ENCODE results near the gene HOXA3. TPM values are rescaled to one million over a fixed set of nuclear protein-coding genes. Genes with fewer than 3 reads are reported as not detected.

HOXA3 gene
- total RNA-seq, 1 experiment from 2014 or later, result 9.2 TPM

DNA sequence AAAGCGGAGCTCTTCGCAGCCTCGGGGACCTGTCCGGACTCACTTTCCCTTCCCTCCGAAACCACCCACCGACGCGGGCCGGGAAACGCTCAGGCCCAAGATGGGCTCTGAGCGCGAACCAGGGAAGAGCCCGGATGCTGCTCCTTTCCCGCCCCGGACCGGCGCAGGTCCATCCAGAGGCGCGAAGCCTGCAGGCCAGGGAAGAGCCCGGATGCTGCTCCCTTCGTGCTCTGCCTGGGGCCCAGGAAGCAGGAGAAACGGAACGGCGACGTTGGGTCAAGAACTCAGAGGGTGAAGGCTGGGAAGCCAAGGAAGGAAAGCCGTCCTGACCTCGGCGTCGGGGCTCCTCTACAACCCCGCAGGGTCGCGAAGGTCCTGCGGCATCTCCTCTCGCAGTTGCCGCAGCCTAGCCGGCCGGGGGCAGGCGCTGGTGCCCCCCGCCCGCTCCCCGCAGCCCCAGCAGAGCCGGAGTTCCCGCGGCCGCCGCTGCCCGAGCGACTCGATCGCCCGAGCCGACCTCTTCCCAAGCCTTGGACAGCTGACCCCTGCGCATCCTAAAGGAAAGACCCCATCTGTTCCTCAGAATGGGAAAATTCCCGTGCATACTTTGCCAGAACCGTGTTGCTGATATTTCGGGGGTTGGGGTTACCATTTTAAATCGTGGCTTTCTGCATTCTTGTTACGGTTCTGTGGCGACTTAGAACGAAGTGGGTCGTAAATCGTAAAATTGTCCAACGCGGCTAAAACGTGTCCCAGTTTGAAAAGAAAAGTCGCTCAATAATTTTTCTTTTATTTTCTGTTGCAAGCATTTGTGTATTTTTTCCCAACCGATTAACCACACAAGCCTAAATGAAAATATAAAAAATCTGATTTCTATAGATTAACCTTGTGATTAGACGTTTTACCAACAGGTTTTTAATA lies 64.1 kb downstream of the HOXA3 start:
- Histone ChIP-seq H3K36me3 (ENCODE audit: control insufficient read depth in 1 of 2, insufficient read depth in 2 of 2, low read length in 2 of 2) (no peaks in the 10 kb centered on the region), H3K9me3 (ENCODE audit: control insufficient read depth in 1 of 2, insufficient read depth in 1 of 2, low read depth in 1 of 2, low read length in 2 of 2) (no peaks in the 10 kb centered on the region), H3K4me2 (ENCODE audit: low read length) (no peak overlapping the region), H4K20me1 (ENCODE audit: insufficient read depth) (no peaks in the 10 kb centered on the region), H3K4me3 (replicated peaks in 1 of 2; ENCODE audit: low read depth in 1 of 2, low read length in 2 of 2) (no peak overlapping the region), H3K4me1 (ENCODE audit: control insufficient read depth in 1 of 2, insufficient read depth in 2 of 2, low read length in 2 of 2) (no peaks in the 10 kb centered on the region), H3K79me2 (ENCODE audit: insufficient read depth, low read length) (no peaks in the 10 kb centered on the region), H3K9ac (ENCODE audit: low read length) (no peak overlapping the region), H3K9me2 (ENCODE audit: insufficient read depth) (no peaks in the 10 kb centered on the region), H2AFZ (ENCODE audit: low read depth, low read length, poor library complexity, severe bottlenecking) (no peak overlapping the region), H3K27ac (ENCODE audit: low read depth, low read length) (no peak overlapping the region), H3K27me3 (ENCODE audit: insufficient read depth, low read length) (no peaks in the 10 kb centered on the region)
- intact Hi-C loops (cut with micrococcal nuclease), result no loop called here
- POLR2A ChIA-PET, result no interaction called here
- CTCF ChIA-PET, result no interaction called here
- DNase-seq (ENCODE audit: low read depth, low spot score), result no peak
- TF ChIP-seq SIN3A (IDR thresholded peaks at IDR 0.05; ENCODE audit: low read depth) (no peak), EZH2phosphoT487 (IDR thresholded peaks at IDR 0.05; ENCODE audit: borderline replicate concordance) (no peak), TCF7L2 (IDR thresholded peaks at IDR 0.05; ENCODE audit: borderline replicate concordance, extremely low read depth, insufficient read depth, insufficient read length) (no peak), POLR2AphosphoS5 (IDR thresholded peaks at IDR 0.05; ENCODE audit: low read depth, low read length) (no peak), EZH2 (IDR thresholded peaks at IDR 0.05) (no peak), POLR2A (IDR thresholded peaks at IDR 0.05; ENCODE audit: borderline replicate concordance, extremely low read depth, insufficient read depth, insufficient read length) (no peak), ELF1 (IDR thresholded peaks at IDR 0.05; ENCODE audit: borderline replicate concordance, low read depth) (no peak)
- RAD21 ChIA-PET (ENCODE audit: low non-redundant PET in 1 of 2, low total read pairs in 2 of 2, uncharacterized antibody in 2 of 2, unreplicated experiment in 2 of 2), result no interaction called here
- no peak for ATAC-seq
- no TSS peak for BruUV-seq (replicated peaks)

DNA sequence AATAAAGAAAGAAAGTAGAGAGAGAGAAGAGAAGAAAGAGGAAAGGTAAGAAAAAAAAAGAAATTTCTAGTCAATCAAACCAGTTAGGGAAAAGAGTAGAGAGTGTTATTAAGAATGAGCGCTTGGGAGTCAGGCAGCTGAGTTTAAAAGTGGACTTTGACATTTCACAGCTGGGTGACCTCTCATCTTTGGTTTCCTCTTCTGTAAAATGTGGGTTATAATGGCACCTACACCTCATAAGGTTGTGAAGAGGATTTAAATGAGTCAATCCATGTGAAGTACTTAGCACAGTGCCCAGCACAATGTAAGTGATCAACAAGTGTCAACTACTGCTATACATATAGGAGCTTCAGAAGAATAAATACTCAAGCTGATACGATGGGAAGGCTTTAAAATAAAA lies 68.7 kb downstream of the HOXA3 start:
- Histone ChIP-seq H3K79me2 (ENCODE audit: insufficient read depth, low read length) (no peaks in the 10 kb centered on the region), H3K4me2 (ENCODE audit: low read length) (no peak overlapping the region), H3K9me2 (ENCODE audit: insufficient read depth) (no peaks in the 10 kb centered on the region), H3K9ac (ENCODE audit: low read length) (no peak overlapping the region), H3K27me3 (ENCODE audit: insufficient read depth, low read length) (no peaks in the 10 kb centered on the region), H3K36me3 (ENCODE audit: control insufficient read depth in 1 of 2, insufficient read depth in 2 of 2, low read length in 2 of 2) (no peaks in the 10 kb centered on the region), H4K20me1 (ENCODE audit: insufficient read depth) (no peaks in the 10 kb centered on the region), H2AFZ (ENCODE audit: low read depth, low read length, poor library complexity, severe bottlenecking) (no peak overlapping the region), H3K4me1 (ENCODE audit: control insufficient read depth in 1 of 2, insufficient read depth in 2 of 2, low read length in 2 of 2) (peaks cover 0 to 36% of the 10 kb centered on the region in 2 experiments; a peak in 2 of 4 replicates), H3K9me3 (ENCODE audit: control insufficient read depth in 1 of 2, insufficient read depth in 1 of 2, low read depth in 1 of 2, low read length in 2 of 2) (no peaks in the 10 kb centered on the region), H3K27ac (ENCODE audit: low read depth, low read length) (no peak overlapping the region), H3K4me3 (replicated peaks in 1 of 2; ENCODE audit: low read depth in 1 of 2, low read length in 2 of 2) (no peak overlapping the region)
- ATAC-seq, result no peak
- no peak for DNase-seq (ENCODE audit: low read depth, low spot score)
- no TSS peak for BruUV-seq (replicated peaks)
- intact Hi-C loops (cut with micrococcal nuclease), result no loop called here
- RAD21 ChIA-PET (ENCODE audit: low non-redundant PET in 1 of 2, low total read pairs in 2 of 2, uncharacterized antibody in 2 of 2, unreplicated experiment in 2 of 2), result no interaction called here
- POLR2A ChIA-PET, result interaction anchor here (1.0 to 1.2 kb wide), 2 partner anchors 11 to 13 kb away, joined by 3 to 5 read pairs; no protein-coding TSS in a partner anchor
- CTCF ChIA-PET, result no interaction called here
- TF ChIP-seq, protein P1, sequence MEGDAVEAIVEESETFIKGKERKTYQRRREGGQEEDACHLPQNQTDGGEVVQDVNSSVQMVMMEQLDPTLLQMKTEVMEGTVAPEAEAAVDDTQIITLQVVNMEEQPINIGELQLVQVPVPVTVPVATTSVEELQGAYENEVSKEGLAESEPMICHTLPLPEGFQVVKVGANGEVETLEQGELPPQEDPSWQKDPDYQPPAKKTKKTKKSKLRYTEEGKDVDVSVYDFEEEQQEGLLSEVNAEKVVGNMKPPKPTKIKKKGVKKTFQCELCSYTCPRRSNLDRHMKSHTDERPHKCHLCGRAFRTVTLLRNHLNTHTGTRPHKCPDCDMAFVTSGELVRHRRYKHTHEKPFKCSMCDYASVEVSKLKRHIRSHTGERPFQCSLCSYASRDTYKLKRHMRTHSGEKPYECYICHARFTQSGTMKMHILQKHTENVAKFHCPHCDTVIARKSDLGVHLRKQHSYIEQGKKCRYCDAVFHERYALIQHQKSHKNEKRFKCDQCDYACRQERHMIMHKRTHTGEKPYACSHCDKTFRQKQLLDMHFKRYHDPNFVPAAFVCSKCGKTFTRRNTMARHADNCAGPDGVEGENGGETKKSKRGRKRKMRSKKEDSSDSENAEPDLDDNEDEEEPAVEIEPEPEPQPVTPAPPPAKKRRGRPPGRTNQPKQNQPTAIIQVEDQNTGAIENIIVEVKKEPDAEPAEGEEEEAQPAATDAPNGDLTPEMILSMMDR (IDR thresholded peaks at IDR 0.05 in 2 of 3, conservative IDR thresholded peaks at IDR 0.05 in 1 of 3; ENCODE audit: borderline replicate concordance in 1 of 3, insufficient read depth in 1 of 3, low read depth in 2 of 3, low read length in 2 of 3), result no peak
- no peak for TF ChIP-seq POLR2A (IDR thresholded peaks at IDR 0.05; ENCODE audit: borderline replicate concordance, extremely low read depth, insufficient read depth, insufficient read length)
- TF ChIP-seq TCF7L2 (IDR thresholded peaks at IDR 0.05; ENCODE audit: borderline replicate concordance, extremely low read depth, insufficient read depth, insufficient read length), result no peak
- TF ChIP-seq YY1 (IDR thresholded peaks at IDR 0.05; ENCODE audit: extremely low read depth, insufficient replicate concordance, low read depth, low read length), result no peak
- TF ChIP-seq EGR1 (IDR thresholded peaks at IDR 0.05; ENCODE audit: low read depth), result no peak
- TF ChIP-seq RAD21 (IDR thresholded peaks at IDR 0.05; ENCODE audit: low read depth), result no peak
- TF ChIP-seq SP1 (IDR thresholded peaks at IDR 0.05; ENCODE audit: low read depth), result no peak
- TF ChIP-seq, protein P2, sequence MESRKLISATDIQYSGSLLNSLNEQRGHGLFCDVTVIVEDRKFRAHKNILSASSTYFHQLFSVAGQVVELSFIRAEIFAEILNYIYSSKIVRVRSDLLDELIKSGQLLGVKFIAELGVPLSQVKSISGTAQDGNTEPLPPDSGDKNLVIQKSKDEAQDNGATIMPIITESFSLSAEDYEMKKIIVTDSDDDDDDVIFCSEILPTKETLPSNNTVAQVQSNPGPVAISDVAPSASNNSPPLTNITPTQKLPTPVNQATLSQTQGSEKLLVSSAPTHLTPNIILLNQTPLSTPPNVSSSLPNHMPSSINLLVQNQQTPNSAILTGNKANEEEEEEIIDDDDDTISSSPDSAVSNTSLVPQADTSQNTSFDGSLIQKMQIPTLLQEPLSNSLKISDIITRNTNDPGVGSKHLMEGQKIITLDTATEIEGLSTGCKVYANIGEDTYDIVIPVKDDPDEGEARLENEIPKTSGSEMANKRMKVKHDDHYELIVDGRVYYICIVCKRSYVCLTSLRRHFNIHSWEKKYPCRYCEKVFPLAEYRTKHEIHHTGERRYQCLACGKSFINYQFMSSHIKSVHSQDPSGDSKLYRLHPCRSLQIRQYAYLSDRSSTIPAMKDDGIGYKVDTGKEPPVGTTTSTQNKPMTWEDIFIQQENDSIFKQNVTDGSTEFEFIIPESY (IDR thresholded peaks at IDR 0.05; ENCODE audit: extremely low read depth, insufficient replicate concordance, low read length), result no peak
- TF ChIP-seq, protein P3, sequence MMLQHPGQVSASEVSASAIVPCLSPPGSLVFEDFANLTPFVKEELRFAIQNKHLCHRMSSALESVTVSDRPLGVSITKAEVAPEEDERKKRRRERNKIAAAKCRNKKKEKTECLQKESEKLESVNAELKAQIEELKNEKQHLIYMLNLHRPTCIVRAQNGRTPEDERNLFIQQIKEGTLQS (IDR thresholded peaks at IDR 0.05), result no peak
- no peak for TF ChIP-seq SRF (IDR thresholded peaks at IDR 0.05; ENCODE audit: low read depth)
- no peak for TF ChIP-seq SIN3A (IDR thresholded peaks at IDR 0.05; ENCODE audit: low read depth)

Measured in HCT116 (cell line).